Gastrocnemius medialis (tissue), 4 donors: ENCODE results near the gene SLC24A2. TPM values are rescaled to one million over a fixed set of nuclear protein-coding genes. Genes with fewer than 3 reads are reported as not detected.

Experiments used
- ATAC-seq, 2 donors: fragments of 150-250 bp; one replicate each; pipeline ENCODE4 v1.9.1; 2016
- DNase-seq, 2 donors: peaks; one replicate each; pipeline ENCODE4 v3.0.0-alpha.2; 2019
- H3K27ac ChIP-seq, 4 donors: fragments of 200-600 bp; sonication (generic); 1 replicate in 1 of 4; 2 replicates in 3 of 4; pipeline ENCODE4 v1.5.1; 2016 to 2018; ENCODE audit warnings: mild to moderate bottlenecking in 2 of 4, moderate library complexity in 1 of 4
- H3K27me3 ChIP-seq, 3 donors: fragments of 200-600 bp; sonication (generic) in 2 of 3; 1 replicate in 1 of 3; 2 replicates in 2 of 3; pipeline versions ENCODE4 v1.5.1 to v1.6.0; 2016 to 2019; ENCODE audit warnings: mild to moderate bottlenecking in 1 of 3, moderate library complexity in 1 of 3
- H3K36me3 ChIP-seq, 2 donors: fragments of 200-600 bp; sonication (generic) in 1 of 2; one replicate each; pipeline ENCODE4 v1.5.1; 2017 to 2018
- H3K4me1 ChIP-seq, 2 donors: fragments of 200-600 bp; sonication (generic) in 1 of 2; one replicate each; pipeline ENCODE4 v1.5.1; 2016 to 2017; ENCODE audit warnings: mild to moderate bottlenecking in 2 of 2
- H3K4me3 ChIP-seq, 4 donors: fragments of 200-600 bp; sonication (generic) in 3 of 4; 1 replicate in 1 of 4; 2 replicates in 3 of 4; pipeline ENCODE4 v1.5.1; 2016 to 2019; ENCODE audit warnings: mild to moderate bottlenecking in 2 of 4
- H3K9me3 ChIP-seq, 3 donors: fragments of 200-600 bp; sonication (generic) in 2 of 3; 1 replicate in 1 of 3; 2 replicates in 2 of 3; pipeline ENCODE4 v1.5.1; 2016 to 2019
- CTCF ChIP-seq, 5 experiments: fragments of 450-650 bp in 3 of 5; fragments of 200-600 bp in 2 of 5; sonication (generic) in 2 of 5; IDR thresholded peaks in 4 of 5; conservative IDR thresholded peaks in 1 of 5; 1 replicate in 4 of 5; 2 replicates in 1 of 5; pipeline ENCODE4 v1.5.1; 2016 to 2019; ENCODE audit warnings: antibody characterized with exemption in 5 of 5, mild to moderate bottlenecking in 3 of 5, moderate library complexity in 3 of 5
- POLR2A ChIP-seq, 2 donors: fragments of 450-650 bp; IDR thresholded peaks; one replicate each; pipeline ENCODE4 v1.6.1; 2017; ENCODE audit warnings: antibody characterized with exemption in 2 of 2, mild to moderate bottlenecking in 2 of 2, moderate library complexity in 2 of 2
- in situ Hi-C, 4 donors: fragments of 200-750 bp; cut with MboI; loops; one replicate each; pipeline versions ENCODE4 v1.15.0 to v1.8.0; 2017; ENCODE audit warnings: low sequenced_read_pairs in 4 of 4
- intact Hi-C: fragments of 100-400 bp; cut with DNase I; formaldehyde crosslinking; loops from one replicate; pipeline ENCODE4 v1.15.1; 2023; ENCODE audit warnings: low total_unique reads
- total RNA-seq, 4 donors: library from RNA; depleted of rRNA; stranded (reverse); fragments of >200 nt; gene quantifications; one replicate each; pipeline versions ENCODE4 v1.1.0 to v1.2.3, GENCODE V29; 2016

The SLC24A2 gene
- total RNA-seq, 4 donors from 2014 or later = 0.16 to 1.3 (median 0.78) TPM

- Histone ChIP-seq H3K36me3 (no peaks in the 10 kb centered on the region), H3K27me3 (no peaks in the 10 kb centered on the region), H3K4me3 (no peak overlapping the region), H3K4me1 (no peaks in the 10 kb centered on the region), H3K27ac (no peak overlapping the region), H3K9me3 (no peaks in the 10 kb centered on the region)
- TF ChIP-seq POLR2A (IDR thresholded peaks at IDR 0.05) = no peak
- no peak for TF ChIP-seq CTCF (IDR thresholded peaks at IDR 0.05 in 4 of 5, conservative IDR thresholded peaks at IDR 0.05 in 1 of 5)
- intact Hi-C loops (no loop called here), in situ Hi-C loops (no loop called here)
- ATAC-seq = no peak
- DNase-seq = no peak
These were observed 31.1 kb downstream of the SLC24A2 start for GRCh38 chr9:19757745-19758144.

- Histone ChIP-seq H3K4me1 (no peaks in the 10 kb centered on the region), H3K9me3 (no peaks in the 10 kb centered on the region), H3K27ac (no peak overlapping the region), H3K4me3 (no peak overlapping the region), H3K36me3 (no peaks in the 10 kb centered on the region), H3K27me3 (no peaks in the 10 kb centered on the region)
- DNase-seq = no peak
- ATAC-seq = no peak
- intact Hi-C loops = no loop called here
- TF ChIP-seq CTCF (IDR thresholded peaks at IDR 0.05 in 4 of 5, conservative IDR thresholded peaks at IDR 0.05 in 1 of 5) (no peak), POLR2A (IDR thresholded peaks at IDR 0.05) (no peak)
- in situ Hi-C loops = no loop called here
These were observed 33.9 kb downstream of the SLC24A2 start for GRCh38 chr9:19754921-19755320.

GRCh38 chr9:19748278-19749126 lies 40.3 kb downstream of the SLC24A2 start:
- DNase-seq (no peak), ATAC-seq (no peak)
- Histone ChIP-seq H3K4me3 (no peak overlapping the region), H3K27me3 (no peaks in the 10 kb centered on the region), H3K36me3 (no peaks in the 10 kb centered on the region), H3K9me3 (no peaks in the 10 kb centered on the region), H3K4me1 (no peaks in the 10 kb centered on the region), H3K27ac (no peak overlapping the region)
- TF ChIP-seq CTCF (IDR thresholded peaks at IDR 0.05 in 4 of 5, conservative IDR thresholded peaks at IDR 0.05 in 1 of 5) (no peak), POLR2A (IDR thresholded peaks at IDR 0.05) (no peak)
- in situ Hi-C loops (no loop called here), intact Hi-C loops (no loop called here)

- intact Hi-C loops = no loop called here
- no peaks in the 10 kb centered on the region for H3K4me1 ChIP-seq
- no peaks in the 10 kb centered on the region for H3K9me3 ChIP-seq
- DNase-seq (no peak), ATAC-seq (no peak)
- H3K4me3 ChIP-seq = no peak overlapping the region
- H3K27me3 ChIP-seq = no peaks in the 10 kb centered on the region
- no peak for TF ChIP-seq POLR2A (IDR thresholded peaks at IDR 0.05)
- no peak overlapping the region for H3K27ac ChIP-seq
- no peaks in the 10 kb centered on the region for H3K36me3 ChIP-seq
- in situ Hi-C loops = no loop called here
These were observed 42.6 kb downstream of the SLC24A2 start for GRCh38 chr9:19746223-19746622.

GRCh38 chr9:19741178-19741577 lies 47.7 kb downstream of the SLC24A2 start:
- DNase-seq (no peak), ATAC-seq (no peak)
- H3K9me3 ChIP-seq = no peaks in the 10 kb centered on the region
- in situ Hi-C loops = no loop called here
- no peak overlapping the region for H3K27ac ChIP-seq
- no peaks in the 10 kb centered on the region for H3K36me3 ChIP-seq
- TF ChIP-seq CTCF (IDR thresholded peaks at IDR 0.05 in 4 of 5, conservative IDR thresholded peaks at IDR 0.05 in 1 of 5) (no peak), POLR2A (IDR thresholded peaks at IDR 0.05) (no peak)
- intact Hi-C loops = no loop called here
- no peaks in the 10 kb centered on the region for H3K4me1 ChIP-seq
- H3K27me3 ChIP-seq = no peaks in the 10 kb centered on the region
- H3K4me3 ChIP-seq = no peak overlapping the region
